ENCODE data around the gene SEPTIN6.

The SEPTIN6 gene

DNA sequence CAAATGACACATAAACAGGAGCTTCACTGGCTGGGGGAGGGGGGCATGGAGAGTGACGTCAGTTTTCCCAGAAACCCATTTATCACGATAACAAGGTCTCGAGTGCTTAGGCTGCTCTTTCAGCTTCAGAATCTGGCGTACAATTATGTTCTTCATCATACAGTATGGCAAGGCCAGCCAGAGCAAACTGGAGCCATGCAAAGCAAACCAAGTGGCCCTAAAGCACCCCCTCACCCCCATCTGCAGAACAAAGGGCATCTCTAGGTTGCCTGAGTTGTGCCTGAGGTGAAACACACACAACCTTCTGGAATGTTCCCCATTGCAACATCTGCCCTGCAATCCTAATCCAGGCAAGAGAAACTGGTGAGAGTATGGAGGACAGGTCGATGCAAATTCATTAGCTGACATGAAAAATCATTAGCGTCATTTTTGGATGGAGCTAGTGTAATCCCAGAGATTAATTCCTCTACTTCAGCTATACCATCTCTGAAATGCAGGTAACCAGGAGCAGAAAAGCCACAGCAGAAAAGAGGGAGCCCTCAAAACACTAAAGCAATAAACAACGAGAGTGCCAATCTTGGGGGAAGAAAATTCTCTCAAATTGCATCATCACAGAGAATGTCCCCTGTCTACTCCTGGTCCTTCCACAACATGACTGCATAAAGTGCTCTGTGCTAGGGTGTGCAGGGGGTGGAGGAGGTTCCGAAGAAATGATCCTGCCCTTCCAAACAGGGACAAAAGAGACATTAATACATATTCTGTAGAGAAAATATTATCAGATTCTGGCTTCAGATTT lies 1.8 kb downstream of the SEPTIN6 start:
- no peaks in the 10 kb centered on the region for H3K36me3 ChIP-seq (ENCODE audit: control insufficient read depth in 1 of 2, insufficient read depth in 2 of 2, low read depth in 1 of 2, low read length in 2 of 2)
- no peak overlapping the region for H2BK120ac ChIP-seq (ENCODE audit: low read depth, low read length)
- H3K14ac ChIP-seq (ENCODE audit: low read length in 2 of 2) = no peak overlapping the region
- no peak overlapping the region for H4K91ac ChIP-seq (ENCODE audit: low read length)
- 35% methylated on average over 6 of the region's 8 CpGs for WGBS
- no peak overlapping the region for H3K23ac ChIP-seq (ENCODE audit: low read length in 2 of 2)
- peaks cover 12% of the 10 kb centered on the region for H3K4me1 ChIP-seq (ENCODE audit: control insufficient read depth, insufficient read depth, low read depth, low read length)
- no peak overlapping the region for H4K8ac ChIP-seq (ENCODE audit: low read length)
- H2AFZ ChIP-seq (ENCODE audit: low read depth, low read length) = no peak overlapping the region
- H2AK5ac ChIP-seq (ENCODE audit: low read length, severe bottlenecking) = no peak overlapping the region
- peaks cover 0 to 8% of the 10 kb centered on the region in 2 experiments for H3K27me3 ChIP-seq (ENCODE audit: control insufficient read depth in 1 of 2, insufficient read depth in 1 of 2, low read length in 2 of 2)
- no peak overlapping the region for H3K4ac ChIP-seq (ENCODE audit: low read depth in 1 of 2, low read length in 2 of 2)
- no peak overlapping the region for H2BK15ac ChIP-seq (ENCODE audit: low read depth, poor library complexity, severe bottlenecking)
- H3K79me1 ChIP-seq (replicated peaks; ENCODE audit: low read length, poor library complexity, severe bottlenecking) = peaks cover 9% of the 10 kb centered on the region
- no peak overlapping the region for H3K27ac ChIP-seq (ENCODE audit: low read length, poor library complexity, severe bottlenecking)
- H3K4me3 ChIP-seq (ENCODE audit: insufficient read depth in 1 of 2, low read depth in 1 of 2, low read length in 2 of 2) = peak overlapping the region in 1 of 2 experiments; percentile 74
- DNase-seq = peak; percentile 90
- no peaks in the 10 kb centered on the region for H3K9me3 ChIP-seq (ENCODE audit: control insufficient read depth, low read length)
- no peak overlapping the region for H3K4me2 ChIP-seq (ENCODE audit: low read length, poor library complexity, severe bottlenecking)
- H2BK5ac ChIP-seq (ENCODE audit: low read depth, low read length, poor library complexity, severe bottlenecking) = no peak overlapping the region
- peak overlapping the region in 1 of 2 experiments; percentile 40 for H3K18ac ChIP-seq (ENCODE audit: low read depth in 1 of 2, low read length in 2 of 2)
- H3K9ac ChIP-seq (ENCODE audit: low read length) = no peak overlapping the region
- no peak overlapping the region for H2BK12ac ChIP-seq (ENCODE audit: low read length in 2 of 2)

DNA sequence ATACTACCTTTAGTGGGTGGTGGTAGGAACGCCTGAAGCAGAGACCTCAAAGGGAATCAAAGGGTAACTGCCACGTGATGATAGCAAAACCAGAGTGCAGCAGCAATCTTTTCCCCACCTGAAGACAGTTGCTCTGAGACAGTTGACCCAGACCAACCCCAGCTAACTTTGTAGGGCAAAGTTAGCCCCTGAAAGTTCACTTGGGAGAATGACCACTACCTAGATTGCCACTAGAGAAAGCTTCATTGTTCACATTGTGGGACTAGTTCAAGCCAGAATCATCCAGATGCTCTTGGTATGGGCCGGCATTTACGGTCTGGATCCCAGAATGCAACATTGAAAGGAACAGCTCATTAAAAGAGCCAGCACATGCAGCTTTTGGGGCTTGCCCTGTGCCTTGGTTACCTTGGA lies 4.1 kb downstream of the SEPTIN6 start:
- DNase-seq = no peak
- 96% methylated on average over 4 of the region's 4 CpGs for WGBS
- Histone ChIP-seq H3K79me1 (replicated peaks; ENCODE audit: low read length, poor library complexity, severe bottlenecking) (peaks cover 14% of the 10 kb centered on the region), H3K27ac (ENCODE audit: low read length, poor library complexity, severe bottlenecking) (no peak overlapping the region), H3K4me1 (ENCODE audit: control insufficient read depth, insufficient read depth, low read depth, low read length) (peaks cover 11% of the 10 kb centered on the region), H3K4me3 (ENCODE audit: insufficient read depth in 1 of 2, low read depth in 1 of 2, low read length in 2 of 2) (no peak overlapping the region), H2AK5ac (ENCODE audit: low read length, severe bottlenecking) (no peak overlapping the region), H3K14ac (ENCODE audit: low read length in 2 of 2) (no peak overlapping the region), H4K91ac (ENCODE audit: low read length) (no peak overlapping the region), H3K9ac (ENCODE audit: low read length) (no peak overlapping the region), H3K18ac (ENCODE audit: low read depth in 1 of 2, low read length in 2 of 2) (no peak overlapping the region), H3K4ac (ENCODE audit: low read depth in 1 of 2, low read length in 2 of 2) (no peak overlapping the region), H3K9me3 (ENCODE audit: control insufficient read depth, low read length) (no peaks in the 10 kb centered on the region), H2BK12ac (ENCODE audit: low read length in 2 of 2) (no peak overlapping the region), H3K36me3 (ENCODE audit: control insufficient read depth in 1 of 2, insufficient read depth in 2 of 2, low read depth in 1 of 2, low read length in 2 of 2) (no peaks in the 10 kb centered on the region), H3K27me3 (ENCODE audit: control insufficient read depth in 1 of 2, insufficient read depth in 1 of 2, low read length in 2 of 2) (no peaks in the 10 kb centered on the region), H2BK120ac (ENCODE audit: low read depth, low read length) (no peak overlapping the region), H3K23ac (ENCODE audit: low read length in 2 of 2) (no peak overlapping the region), H2BK5ac (ENCODE audit: low read depth, low read length, poor library complexity, severe bottlenecking) (no peak overlapping the region), H2BK15ac (ENCODE audit: low read depth, poor library complexity, severe bottlenecking) (no peak overlapping the region), H2AFZ (ENCODE audit: low read depth, low read length) (no peak overlapping the region), H4K8ac (ENCODE audit: low read length) (no peak overlapping the region), H3K4me2 (ENCODE audit: low read length, poor library complexity, severe bottlenecking) (no peak overlapping the region)

DNA sequence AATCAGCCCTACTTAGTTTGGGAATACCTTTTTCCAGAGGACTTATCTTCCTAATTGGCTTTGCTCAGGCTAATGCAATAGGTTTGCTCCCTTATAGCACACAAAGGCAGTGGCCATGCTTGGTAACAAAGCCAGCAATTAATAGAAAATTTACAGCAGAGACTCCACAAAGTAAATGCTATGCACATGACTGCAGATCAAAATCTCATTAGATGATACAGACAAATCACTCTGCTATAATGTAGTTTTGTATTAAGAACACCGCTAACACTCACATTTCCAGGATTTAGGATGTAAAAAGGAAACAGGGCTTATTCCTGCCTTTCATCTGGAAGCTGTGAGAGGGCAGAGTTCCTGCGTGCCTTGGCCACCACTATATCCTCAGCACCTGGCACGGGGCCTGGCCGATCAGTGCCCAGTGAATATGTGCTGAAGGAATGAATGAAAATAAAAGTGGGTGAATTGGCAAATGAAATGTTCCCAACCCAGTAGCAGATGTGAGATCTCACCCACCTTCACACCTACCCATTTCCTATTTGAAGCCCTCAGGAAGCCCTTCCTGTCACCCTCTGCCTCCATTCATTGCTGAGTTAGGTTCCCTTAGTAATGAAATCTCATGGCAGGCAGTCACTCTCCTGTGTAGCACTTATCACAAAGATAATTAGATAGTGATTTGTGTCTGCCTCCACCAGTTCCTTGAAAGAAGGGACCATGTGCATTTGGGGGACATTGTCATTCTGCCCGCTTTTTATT lies 5.1 kb downstream of the SEPTIN6 start:
- H2AK5ac ChIP-seq (ENCODE audit: low read length, severe bottlenecking) = no peak overlapping the region
- H3K9me3 ChIP-seq (ENCODE audit: control insufficient read depth, low read length) = no peaks in the 10 kb centered on the region
- H3K18ac ChIP-seq (ENCODE audit: low read depth in 1 of 2, low read length in 2 of 2) = no peak overlapping the region
- H3K4me1 ChIP-seq (ENCODE audit: control insufficient read depth, insufficient read depth, low read depth, low read length) = peaks cover 7% of the 10 kb centered on the region
- H2BK15ac ChIP-seq (ENCODE audit: low read depth, poor library complexity, severe bottlenecking) = no peak overlapping the region
- H3K27ac ChIP-seq (ENCODE audit: low read length, poor library complexity, severe bottlenecking) = no peak overlapping the region
- no peak overlapping the region for H2AFZ ChIP-seq (ENCODE audit: low read depth, low read length)
- H3K23ac ChIP-seq (ENCODE audit: low read length in 2 of 2) = no peak overlapping the region
- no peaks in the 10 kb centered on the region for H3K27me3 ChIP-seq (ENCODE audit: control insufficient read depth in 1 of 2, insufficient read depth in 1 of 2, low read length in 2 of 2)
- no peak overlapping the region for H2BK5ac ChIP-seq (ENCODE audit: low read depth, low read length, poor library complexity, severe bottlenecking)
- no peaks in the 10 kb centered on the region for H3K36me3 ChIP-seq (ENCODE audit: control insufficient read depth in 1 of 2, insufficient read depth in 2 of 2, low read depth in 1 of 2, low read length in 2 of 2)
- H3K9ac ChIP-seq (ENCODE audit: low read length) = no peak overlapping the region
- H3K4ac ChIP-seq (ENCODE audit: low read depth in 1 of 2, low read length in 2 of 2) = no peak overlapping the region
- DNase-seq = no peak
- H3K4me2 ChIP-seq (ENCODE audit: low read length, poor library complexity, severe bottlenecking) = no peak overlapping the region
- no peak overlapping the region for H3K4me3 ChIP-seq (ENCODE audit: insufficient read depth in 1 of 2, low read depth in 1 of 2, low read length in 2 of 2)
- H3K14ac ChIP-seq (ENCODE audit: low read length in 2 of 2) = no peak overlapping the region
- H2BK12ac ChIP-seq (ENCODE audit: low read length in 2 of 2) = no peak overlapping the region
- WGBS = 100% methylated on average over 1 of the region's 5 CpGs
- no peak overlapping the region for H4K91ac ChIP-seq (ENCODE audit: low read length)
- no peak overlapping the region for H2BK120ac ChIP-seq (ENCODE audit: low read depth, low read length)
- H4K8ac ChIP-seq (ENCODE audit: low read length) = no peak overlapping the region
- H3K79me1 ChIP-seq (replicated peaks; ENCODE audit: low read length, poor library complexity, severe bottlenecking) = peaks cover 16% of the 10 kb centered on the region

DNA sequence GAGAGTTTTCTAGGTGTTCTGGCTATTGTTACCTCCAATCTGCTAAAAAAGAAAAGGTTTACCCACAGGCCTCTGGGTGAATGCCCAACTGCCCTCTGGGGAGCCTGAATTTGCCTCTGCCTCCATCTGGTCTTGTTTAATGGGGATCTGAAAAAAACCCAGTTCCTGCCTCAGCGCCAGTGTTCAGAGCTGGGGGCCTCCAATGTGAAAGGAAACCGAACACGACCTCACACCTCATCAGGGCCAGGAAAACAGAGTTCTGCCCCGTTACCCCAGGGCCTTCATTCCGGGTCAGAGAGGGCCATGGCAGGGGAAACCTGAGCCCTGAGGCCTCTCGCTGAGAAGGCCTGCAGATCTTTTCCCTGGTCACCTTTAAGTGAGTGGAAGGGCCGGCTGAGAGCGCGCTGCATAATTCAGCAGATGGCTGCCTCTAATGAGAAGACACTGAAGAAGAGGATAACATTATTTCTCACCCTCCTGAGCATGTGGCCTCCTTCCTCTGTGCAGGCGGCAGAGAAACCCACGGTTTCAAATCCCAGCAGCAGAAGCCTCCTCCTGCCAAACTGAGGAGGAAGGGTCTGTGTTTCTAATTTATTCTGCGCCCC lies 6.8 kb downstream of the SEPTIN6 start:
- H3K14ac ChIP-seq (ENCODE audit: low read length in 2 of 2) = no peak overlapping the region
- H3K18ac ChIP-seq (ENCODE audit: low read depth in 1 of 2, low read length in 2 of 2) = no peak overlapping the region
- peak; percentile 11 for DNase-seq
- no peak overlapping the region for H2AK5ac ChIP-seq (ENCODE audit: low read length, severe bottlenecking)
- no peak overlapping the region for H3K23ac ChIP-seq (ENCODE audit: low read length in 2 of 2)
- no peaks in the 10 kb centered on the region for H3K36me3 ChIP-seq (ENCODE audit: control insufficient read depth in 1 of 2, insufficient read depth in 2 of 2, low read depth in 1 of 2, low read length in 2 of 2)
- no peaks in the 10 kb centered on the region for H3K27me3 ChIP-seq (ENCODE audit: control insufficient read depth in 1 of 2, insufficient read depth in 1 of 2, low read length in 2 of 2)
- H4K91ac ChIP-seq (ENCODE audit: low read length) = no peak overlapping the region
- peak overlapping the region; percentile 59 for H3K9ac ChIP-seq (ENCODE audit: low read length)
- H3K9me3 ChIP-seq (ENCODE audit: control insufficient read depth, low read length) = no peaks in the 10 kb centered on the region
- H2BK12ac ChIP-seq (ENCODE audit: low read length in 2 of 2) = no peak overlapping the region
- H2AFZ ChIP-seq (ENCODE audit: low read depth, low read length) = no peak overlapping the region
- H2BK120ac ChIP-seq (ENCODE audit: low read depth, low read length) = no peak overlapping the region
- no peak overlapping the region for H2BK15ac ChIP-seq (ENCODE audit: low read depth, poor library complexity, severe bottlenecking)
- H4K8ac ChIP-seq (ENCODE audit: low read length) = peak overlapping the region; percentile 13
- no peak overlapping the region for H3K27ac ChIP-seq (ENCODE audit: low read length, poor library complexity, severe bottlenecking)
- no peak overlapping the region for H3K4me2 ChIP-seq (ENCODE audit: low read length, poor library complexity, severe bottlenecking)
- H2BK5ac ChIP-seq (ENCODE audit: low read depth, low read length, poor library complexity, severe bottlenecking) = no peak overlapping the region
- peaks cover 16% of the 10 kb centered on the region for H3K79me1 ChIP-seq (replicated peaks; ENCODE audit: low read length, poor library complexity, severe bottlenecking)
- peaks cover 5% of the 10 kb centered on the region for H3K4me1 ChIP-seq (ENCODE audit: control insufficient read depth, insufficient read depth, low read depth, low read length)
- H3K4me3 ChIP-seq (ENCODE audit: insufficient read depth in 1 of 2, low read depth in 1 of 2, low read length in 2 of 2) = no peak overlapping the region
- 49% methylated on average over 6 of the region's 12 CpGs for WGBS
- peak overlapping the region in 1 of 2 experiments; percentile 49 for H3K4ac ChIP-seq (ENCODE audit: low read depth in 1 of 2, low read length in 2 of 2)

All from mesenchymal stem cell (in vitro differentiated cells and primary cell).